Vagina (tissue), 2 donors: Measurements from ENCODE around the gene SULT1B1.

Experiments used
- POLR2A ChIP-seq, 2 donors: fragments of 450-650 bp; IDR thresholded peaks; one replicate each; pipeline ENCODE4 v1.6.1; 2017; ENCODE audit warnings: antibody characterized with exemption in 2 of 2, mild to moderate bottlenecking in 2 of 2, moderate library complexity in 2 of 2
- POLR2AphosphoS5 ChIP-seq, 2 donors: sonication (generic); formaldehyde crosslinking; IDR thresholded peaks; one replicate each; pipeline ENCODE4 v1.9.0; 2017; ENCODE audit warnings: antibody characterized with exemption in 2 of 2, mild to moderate bottlenecking in 2 of 2, low read depth in 1 of 2; ENCODE audit not compliant: insufficient read depth in 1 of 2
- TF ChIP-seq, protein P1 (sequence below), 3 experiments: fragments of 450-650 bp in 2 of 3; fragments of 200-600 bp in 1 of 3; sonication (generic) in 1 of 3; IDR thresholded peaks; one replicate each; pipeline ENCODE4 v1.5.1; 2017 to 2019; ENCODE audit warnings: antibody characterized with exemption in 3 of 3, mild to moderate bottlenecking in 2 of 3, moderate library complexity in 2 of 3

DNA sequence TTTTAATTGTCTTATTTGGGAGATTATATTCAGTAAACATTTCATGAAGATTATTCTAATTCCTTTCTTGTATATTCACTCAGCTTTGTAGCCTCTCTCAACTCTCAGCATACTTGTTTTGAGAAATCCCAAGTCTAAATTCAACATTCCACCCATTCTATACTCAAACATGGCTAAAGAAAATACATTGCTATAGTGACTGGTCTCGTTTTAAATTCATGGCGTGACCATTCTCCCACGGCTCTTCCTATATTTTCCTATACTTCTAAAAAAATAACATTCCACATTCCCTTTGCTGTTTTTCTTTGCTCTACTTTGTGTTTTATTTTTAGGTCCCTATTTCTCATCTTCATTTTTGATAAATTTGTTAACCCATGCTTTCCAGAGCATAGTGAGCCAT is 58.2 kb downstream of the SULT1B1 start:
- TF ChIP-seq, protein P1, sequence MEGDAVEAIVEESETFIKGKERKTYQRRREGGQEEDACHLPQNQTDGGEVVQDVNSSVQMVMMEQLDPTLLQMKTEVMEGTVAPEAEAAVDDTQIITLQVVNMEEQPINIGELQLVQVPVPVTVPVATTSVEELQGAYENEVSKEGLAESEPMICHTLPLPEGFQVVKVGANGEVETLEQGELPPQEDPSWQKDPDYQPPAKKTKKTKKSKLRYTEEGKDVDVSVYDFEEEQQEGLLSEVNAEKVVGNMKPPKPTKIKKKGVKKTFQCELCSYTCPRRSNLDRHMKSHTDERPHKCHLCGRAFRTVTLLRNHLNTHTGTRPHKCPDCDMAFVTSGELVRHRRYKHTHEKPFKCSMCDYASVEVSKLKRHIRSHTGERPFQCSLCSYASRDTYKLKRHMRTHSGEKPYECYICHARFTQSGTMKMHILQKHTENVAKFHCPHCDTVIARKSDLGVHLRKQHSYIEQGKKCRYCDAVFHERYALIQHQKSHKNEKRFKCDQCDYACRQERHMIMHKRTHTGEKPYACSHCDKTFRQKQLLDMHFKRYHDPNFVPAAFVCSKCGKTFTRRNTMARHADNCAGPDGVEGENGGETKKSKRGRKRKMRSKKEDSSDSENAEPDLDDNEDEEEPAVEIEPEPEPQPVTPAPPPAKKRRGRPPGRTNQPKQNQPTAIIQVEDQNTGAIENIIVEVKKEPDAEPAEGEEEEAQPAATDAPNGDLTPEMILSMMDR (IDR thresholded peaks at IDR 0.05), result no peak
- no peak for TF ChIP-seq POLR2A (IDR thresholded peaks at IDR 0.05)
- no peak for TF ChIP-seq POLR2AphosphoS5 (IDR thresholded peaks at IDR 0.05; ENCODE audit: insufficient read depth in 1 of 2, low read depth in 1 of 2)
